H9 (cell line): ENCODE measurements around the gene NFASC. TPM values are rescaled to one million over a fixed set of nuclear protein-coding genes. Genes with fewer than 3 reads are reported as not detected.
A peak's percentile ranks its signal among the peaks of the same experiment; 100 is the strongest.

Experiments
- DNase-seq: peaks from one replicate; pipeline ENCODE4 v3.0.0-alpha.2; 2017
- H2AFZ ChIP-seq: one replicate; pipeline ENCODE4 v1.6.1; 2013; ENCODE audit warnings: mild to moderate bottlenecking, low read length, control low read depth, moderate library complexity
- H2AK5ac ChIP-seq: 2 replicates; pipeline ENCODE4 v1.6.1; 2013; ENCODE audit warnings: low read length, control low read depth, mixed read lengths; ENCODE audit not compliant: insufficient read length
- H2BK120ac ChIP-seq: one replicate; pipeline ENCODE4 v1.6.1; 2013; ENCODE audit warnings: low read depth, mild to moderate bottlenecking, low read length, control low read depth, inconsistent platforms; ENCODE audit not compliant: poor library complexity, severe bottlenecking
- H2BK12ac ChIP-seq: 2 replicates; pipeline ENCODE4 v1.6.1; 2013; ENCODE audit warnings: low read length, control low read depth, mixed read lengths, low read depth; ENCODE audit not compliant: insufficient read length
- H2BK15ac ChIP-seq: 2 replicates; pipeline ENCODE4 v1.6.1; 2013; ENCODE audit warnings: low read depth, low read length, control low read depth
- H2BK20ac ChIP-seq: one replicate; pipeline ENCODE4 v1.6.1; 2013; ENCODE audit warnings: low read depth, mild to moderate bottlenecking, low read length, control low read depth, inconsistent platforms; ENCODE audit not compliant: poor library complexity, severe bottlenecking
- H2BK5ac ChIP-seq: 2 replicates; pipeline ENCODE4 v1.6.1; 2013; ENCODE audit warnings: low read length, control low read depth, mixed read lengths; ENCODE audit not compliant: insufficient read length
- H3K14ac ChIP-seq: 2 replicates; pipeline ENCODE4 v1.6.1; 2013; ENCODE audit warnings: low read length, control low read depth; ENCODE audit not compliant: insufficient read depth
- H3K18ac ChIP-seq: 2 replicates; pipeline ENCODE4 v1.6.1; 2013; ENCODE audit warnings: low read depth, mild to moderate bottlenecking, mixed read lengths, low read length, control low read depth; ENCODE audit not compliant: insufficient read length
- H3K23ac ChIP-seq: 2 replicates; pipeline ENCODE4 v1.6.1; 2013; ENCODE audit warnings: low read length, control low read depth, mixed read lengths, low read depth; ENCODE audit not compliant: insufficient read length
- H3K23me2 ChIP-seq: 2 replicates; pipeline ENCODE4 v1.6.1; 2013; ENCODE audit warnings: low read depth, mild to moderate bottlenecking, mixed read lengths, low read length, control low read depth; ENCODE audit not compliant: insufficient read length, poor library complexity, severe bottlenecking
- H3K27ac ChIP-seq: 2 replicates; pipeline ENCODE4 v1.5.1; 2013; ENCODE audit warnings: low read length, control low read depth, mixed read lengths, low read depth; ENCODE audit not compliant: insufficient read length
- H3K27me3 ChIP-seq: 2 replicates; pipeline ENCODE4 v1.6.1; 2013; ENCODE audit warnings: low read length, control low read depth, inconsistent platforms; ENCODE audit not compliant: insufficient read depth
- H3K4ac ChIP-seq: 2 replicates; pipeline ENCODE4 v1.6.1; 2013; ENCODE audit warnings: low read depth, mild to moderate bottlenecking, control low read depth, inconsistent platforms, low read length, moderate library complexity
- H3K4me1 ChIP-seq: 2 replicates; pipeline ENCODE4 v1.6.1; 2013; ENCODE audit warnings: low read length, control low read depth, inconsistent platforms; ENCODE audit not compliant: insufficient read depth
- H3K4me2 ChIP-seq: 2 replicates; pipeline ENCODE4 v1.6.1; 2013; ENCODE audit warnings: low read length, control low read depth, mixed read lengths; ENCODE audit not compliant: insufficient read length, insufficient read depth
- H3K56ac ChIP-seq: 2 replicates; pipeline ENCODE4 v1.6.1; 2013; ENCODE audit warnings: low read depth, mild to moderate bottlenecking, mixed read lengths, low read length, control low read depth; ENCODE audit not compliant: insufficient read length
- H3K79me1 ChIP-seq: 2 replicates; pipeline ENCODE4 v1.6.1; 2013; ENCODE audit warnings: low read depth, mild to moderate bottlenecking, moderate library complexity, low read length, control low read depth, inconsistent platforms; ENCODE audit not compliant: insufficient read depth, poor library complexity, severe bottlenecking
- H3K79me2 ChIP-seq: 2 replicates; pipeline ENCODE4 v1.6.1; 2013; ENCODE audit warnings: low read length, control low read depth, inconsistent platforms; ENCODE audit not compliant: insufficient read depth
- H3K9ac ChIP-seq: 2 replicates; pipeline ENCODE4 v1.6.1; 2013; ENCODE audit warnings: low read length, control low read depth, mixed read lengths; ENCODE audit not compliant: insufficient read length; ENCODE audit errors: extremely low read depth
- H3K9me3 ChIP-seq: one replicate; pipeline ENCODE4 v1.6.1; 2013; ENCODE audit warnings: low read depth, low read length, inconsistent platforms; ENCODE audit not compliant: control insufficient read depth
- H3T11ph ChIP-seq: one replicate; pipeline ENCODE4 v1.6.1; 2013; ENCODE audit warnings: mild to moderate bottlenecking, low read length, control low read depth, inconsistent platforms
- H4K20me1 ChIP-seq: one replicate; pipeline ENCODE4 v1.6.1; 2013; ENCODE audit not compliant: control insufficient read depth, insufficient read length, insufficient read depth
- H4K5ac ChIP-seq: 2 replicates; pipeline ENCODE4 v1.6.1; 2013; ENCODE audit warnings: low read depth, mild to moderate bottlenecking, mixed read lengths, low read length, control low read depth; ENCODE audit not compliant: insufficient read length
- H4K8ac ChIP-seq: replicated peaks from 2 replicates; pipeline ENCODE4 v1.6.1; 2013; ENCODE audit warnings: low read length, control low read depth, mixed read lengths, low read depth; ENCODE audit not compliant: insufficient read length
- H4K91ac ChIP-seq: 2 replicates; pipeline ENCODE4 v1.6.1; 2013; ENCODE audit warnings: low read depth, mild to moderate bottlenecking, moderate library complexity, mixed read lengths, low read length, control low read depth; ENCODE audit not compliant: insufficient read length
- H3K27ac Mint-ChIP-seq, 3 experiments: 2 replicates in 2 of 3; 3 replicates in 1 of 3; pipeline ENCODE4 v1.8.0; 2020 to 2021; ENCODE audit warnings: mixed read lengths in 3 of 3, mild to moderate bottlenecking in 1 of 3, moderate library complexity in 1 of 3
- H3K27me3 Mint-ChIP-seq: 2 replicates; pipeline ENCODE4 v1.8.0; 2021; ENCODE audit warnings: low read depth, mild to moderate bottlenecking, moderate library complexity, mixed read lengths
- H3K36me3 Mint-ChIP-seq, 3 experiments: 2 replicates in 2 of 3; 3 replicates in 1 of 3; pipeline ENCODE4 v1.8.0; 2020 to 2021; ENCODE audit warnings: low read depth in 3 of 3, mixed read lengths in 3 of 3; ENCODE audit not compliant: insufficient read depth in 1 of 3
- H3K4me1 Mint-ChIP-seq, 2 experiments: 2 replicates each; pipeline ENCODE4 v1.8.0; 2020; ENCODE audit warnings: mixed read lengths in 2 of 2
- H3K4me3 Mint-ChIP-seq, 2 experiments: 2 replicates in 1 of 2; 3 replicates in 1 of 2; pipeline ENCODE4 v1.8.0; 2020 to 2021; ENCODE audit warnings: mild to moderate bottlenecking in 2 of 2, mixed read lengths in 2 of 2, moderate library complexity in 1 of 2
- H3K9me3 Mint-ChIP-seq, 2 experiments: 2 replicates in 1 of 2; 3 replicates in 1 of 2; pipeline ENCODE4 v1.8.0; 2020; ENCODE audit warnings: mild to moderate bottlenecking in 2 of 2, mixed read lengths in 2 of 2, moderate library complexity in 1 of 2
- CTCF ChIP-seq: fragments of 200-600 bp; sonication (generic); conservative IDR thresholded peaks from 3 replicates; pipeline ENCODE4 v1.8.0; 2021; ENCODE audit warnings: antibody characterized with exemption, mild to moderate bottlenecking
- WGBS: extraction: QIAGEN DNeasy Blood & Tissue Kit; methylation state at CpG from one replicate; pipeline ENCODE4 v1.1.7; 2013; ENCODE audit warnings: missing lambda C conversion rate, low lambda C conversion rate, mixed read lengths; ENCODE audit not compliant: insufficient read length; ENCODE audit errors: extremely low coverage; 5-methylcytosine and 5-hydroxymethylcytosine counted together
- total RNA-seq: library from RNA; stranded (reverse); gene quantifications from 2 replicates; pipeline ENCODE4 v1.2.1, GENCODE V29; 2021

The NFASC gene
- total RNA-seq, 1 experiment from 2014 or later: 5.0 TPM

- Histone ChIP-seq H4K20me1 (no peaks in the 10 kb centered on the region), H3K56ac (no peak overlapping the region), H3K14ac (no peak overlapping the region; the same call in 1 of the 2 replicates), H2BK120ac (no peak overlapping the region), H2AK5ac (no peak overlapping the region), H3K4ac (no peak overlapping the region), H4K91ac (no peak overlapping the region), H3K27me3 (no peaks in the 10 kb centered on the region; the same call in 1 of the 2 replicates), H4K5ac (no peak overlapping the region), H3K4me1 (no peaks in the 10 kb centered on the region; the same call in 1 of the 2 replicates), H4K8ac (no peak overlapping the region), H2BK5ac (no peak overlapping the region), H3K27ac (no peak overlapping the region), H3K9ac (no peak overlapping the region), H2BK15ac (no peak overlapping the region), H2BK20ac (no peak overlapping the region), H3K23ac (no peak overlapping the region), H2AFZ (no peak overlapping the region), H3K79me1 (no peaks in the 10 kb centered on the region), H3K9me3 (no peaks in the 10 kb centered on the region), H3T11ph (no peak overlapping the region), H3K4me2 (no peak overlapping the region), H3K23me2 (no peaks in the 10 kb centered on the region), H3K79me2 (no peaks in the 10 kb centered on the region), H3K18ac (no peak overlapping the region), H2BK12ac (no peak overlapping the region)
- peak; percentile 52 for TF ChIP-seq CTCF
- peaks cover 0 to 6% (median 0%) of the 10 kb centered on the region in 3 experiments; a peak in 1 of 7 replicates for H3K36me3 Mint-ChIP-seq
- no peak overlapping the region; a peak in 1 of 5 replicates for H3K4me3 Mint-ChIP-seq
- H3K27me3 Mint-ChIP-seq: no peaks in the 10 kb centered on the region
- no peaks in the 10 kb centered on the region for H3K9me3 Mint-ChIP-seq
- DNase-seq: no peak
- H3K4me1 Mint-ChIP-seq: peaks cover 10 to 12% of the 10 kb centered on the region in 2 experiments
- no CpG with 5 or more reads among the region's 8 CpGs for WGBS
- no peak overlapping the region for H3K27ac Mint-ChIP-seq
These were observed 91.2 kb downstream of the NFASC start for GRCh38 chr1:204961765-204962419.
